Endodermal cell (in vitro differentiated cells): ENCODE data around the gene IQCK. TPM values are rescaled to one million over a fixed set of nuclear protein-coding genes. Genes with fewer than 3 reads are reported as not detected.

Source experiments
- DNase-seq: peaks from one replicate; pipeline ENCODE4 v3.0.0-alpha.2; 2017
- H3K27ac ChIP-seq: 2 replicates; pipeline ENCODE4 v1.5.1; 2013; ENCODE audit warnings: mild to moderate bottlenecking, low read depth, low read length, moderate library complexity
- H3K27me3 ChIP-seq: 2 replicates; pipeline ENCODE4 v1.6.1; 2013; ENCODE audit warnings: mild to moderate bottlenecking, low read length, moderate library complexity; ENCODE audit not compliant: insufficient read depth, control insufficient read depth, poor library complexity, severe bottlenecking
- H3K36me3 ChIP-seq: 2 replicates; pipeline ENCODE4 v1.7.0; 2013; ENCODE audit warnings: mild to moderate bottlenecking, low read length, moderate library complexity; ENCODE audit not compliant: control insufficient read depth, insufficient read depth
- H3K4me1 ChIP-seq: one replicate; pipeline ENCODE4 v1.7.0; 2013; ENCODE audit warnings: low read length; ENCODE audit not compliant: control insufficient read depth, insufficient read depth
- H3K4me3 ChIP-seq: 2 replicates; pipeline ENCODE4 v1.5.1; 2013; ENCODE audit warnings: mild to moderate bottlenecking, low read length, moderate library complexity
- H3K9ac ChIP-seq: 2 replicates; pipeline ENCODE4 v1.6.1; 2013; ENCODE audit warnings: mild to moderate bottlenecking, low read length, moderate library complexity; ENCODE audit not compliant: poor library complexity, severe bottlenecking; ENCODE audit errors: extremely low read depth
- H3K9me3 ChIP-seq: 2 replicates; pipeline ENCODE4 v1.6.1; 2013; ENCODE audit warnings: mild to moderate bottlenecking, low read length, moderate library complexity; ENCODE audit not compliant: control insufficient read depth
- H3K27ac Mint-ChIP-seq: 2 replicates; pipeline ENCODE4 v1.8.0; 2020; ENCODE audit warnings: mixed read lengths
- H3K27me3 Mint-ChIP-seq: 2 replicates; pipeline ENCODE4 v1.8.0; 2021; ENCODE audit warnings: mild to moderate bottlenecking, mixed read lengths; ENCODE audit not compliant: insufficient read depth
- H3K36me3 Mint-ChIP-seq: 2 replicates; pipeline ENCODE4 v1.8.0; 2020; ENCODE audit warnings: low read depth, mixed read lengths
- H3K4me1 Mint-ChIP-seq: 2 replicates; pipeline ENCODE4 v1.8.0; 2020; ENCODE audit warnings: mixed read lengths
- H3K4me3 Mint-ChIP-seq: 2 replicates; pipeline ENCODE4 v1.8.0; 2020; ENCODE audit warnings: mild to moderate bottlenecking, moderate library complexity, mixed read lengths
- H3K9me3 Mint-ChIP-seq: 2 replicates; pipeline ENCODE4 v1.8.0; 2020; ENCODE audit warnings: mild to moderate bottlenecking, mixed read lengths
- WGBS, 2 experiments: methylation state at CpG; one replicate each; pipeline versions ENCODE4 v1.1.5 to v1.1.7; 2013; ENCODE audit warnings: missing lambda C conversion rate in 2 of 2, mixed read lengths in 1 of 2; ENCODE audit not compliant: insufficient coverage in 1 of 2, insufficient read length in 1 of 2; 5-methylcytosine and 5-hydroxymethylcytosine counted together
- long read RNA-seq, 4 experiments: library from polyadenylated mRNA in 2 of 4; library from RNA in 1 of 4; library from capped mRNA in 1 of 4; stranded (forward) in 3 of 4; unstranded in 1 of 4; transcript quantifications; one replicate each; pipeline ENCODE4 v2.0.0, GENCODE V29; 2020 to 2021; ENCODE audit warnings: inconsistent platforms in 1 of 4
- polyA plus RNA-seq, 2 experiments: library from polyadenylated mRNA; stranded (reverse); fragments of 50-300 nt; gene quantifications; one replicate each; pipeline ENCODE4 v1.2.3, GENCODE V29; 2013
- total RNA-seq, 2 donors: library from RNA; stranded (reverse); fragmentation: NEBNext Ultra II Directional in 1 of 2; extraction: Animal tissue kit (Norgen Biotek cat#: 25700) in 1 of 2; gene quantifications; 2 replicates in 1 of 2; 3 replicates in 1 of 2; pipeline ENCODE4 v1.2.1, GENCODE V29; 2021
- TF ChIP-seq, protein P1 (sequence below): fragments of 200-600 bp; sonication (generic); conservative IDR thresholded peaks from 2 replicates; pipeline ENCODE4 v1.5.0; 2021; ENCODE audit warnings: antibody characterized with exemption, mild to moderate bottlenecking

IQCK gene, protein sequence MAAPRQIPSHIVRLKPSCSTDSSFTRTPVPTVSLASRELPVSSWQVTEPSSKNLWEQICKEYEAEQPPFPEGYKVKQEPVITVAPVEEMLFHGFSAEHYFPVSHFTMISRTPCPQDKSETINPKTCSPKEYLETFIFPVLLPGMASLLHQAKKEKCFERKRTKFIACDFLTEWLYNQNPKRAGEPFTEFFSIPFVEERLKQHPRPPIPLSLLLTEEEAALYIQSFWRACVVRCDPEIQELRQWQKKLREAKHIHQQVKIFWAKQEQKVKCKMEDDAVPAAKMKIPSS
- 10 to 100 TPM; 21.1 to 30.1 TPM for total RNA-seq
- polyA plus RNA-seq (2013, experiment 1 of 2) = 21.5 TPM
- 19.6 TPM for polyA plus RNA-seq (2013, experiment 2 of 2)
- long read RNA-seq, experiment 1, partial matches to known transcripts = 8 of 18 reads
- long read RNA-seq, experiment 1, other reads (novel, unspliced or antisense) = 9 of 18 reads
- long read RNA-seq, experiment 2, partial matches to known transcripts = 21 of 41 reads
- long read RNA-seq, experiment 2, other reads (novel, unspliced or antisense) = 17 of 41 reads
- long read RNA-seq, experiment 3, partial matches to known transcripts = 37 of 58 reads
- long read RNA-seq, experiment 3, other reads (novel, unspliced or antisense) = 17 of 58 reads
- long read RNA-seq, experiment 4, transcript IQCK-209 (3 exons, 473 nt) = major isoform, 10 of 74 reads
- long read RNA-seq, experiment 4, partial matches to known transcripts = 41 of 74 reads
- long read RNA-seq, experiment 4, other reads (novel, unspliced or antisense) = 21 of 74 reads

DNA sequence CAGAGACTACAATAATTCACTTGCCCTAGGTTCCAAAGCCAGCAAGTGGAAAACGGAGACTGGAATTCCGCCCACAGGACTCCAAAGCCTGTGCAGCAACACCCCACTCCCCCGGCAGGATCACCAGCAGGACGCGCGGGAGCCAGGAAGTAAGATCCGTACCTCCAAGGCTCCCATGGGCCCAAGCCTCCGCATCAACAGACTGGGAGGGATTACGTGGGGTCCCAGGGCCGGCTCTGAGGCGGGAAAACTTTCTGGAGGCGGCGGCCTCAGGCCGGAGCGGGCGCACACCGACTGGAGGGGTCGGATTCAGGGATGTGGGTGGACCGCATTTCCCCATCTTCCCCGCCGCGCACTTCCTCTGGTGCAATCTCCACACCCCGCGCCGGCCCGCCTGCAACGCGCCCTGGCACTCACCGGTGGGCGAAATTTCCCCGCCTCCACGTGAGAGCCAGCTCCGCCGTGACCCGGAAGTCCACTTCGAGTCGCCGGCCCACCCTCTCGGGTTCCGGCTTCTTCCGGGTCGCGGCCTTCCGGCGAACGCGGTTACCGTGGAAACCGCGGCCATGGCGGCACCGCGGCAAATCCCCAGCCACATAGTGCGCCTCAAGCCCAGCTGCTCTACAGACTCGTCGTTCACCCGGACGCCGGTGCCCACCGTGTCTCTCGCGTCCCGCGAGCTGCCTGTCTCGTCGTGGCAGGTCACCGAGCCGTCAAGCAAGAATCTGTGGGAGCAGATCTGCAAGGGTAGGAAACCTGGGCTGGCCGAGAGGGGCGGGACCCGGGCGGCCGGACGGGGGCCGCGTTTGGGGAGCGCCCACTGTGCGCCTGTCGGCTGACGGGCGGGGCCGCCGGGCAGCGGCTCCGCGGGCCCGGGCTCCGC lies at the start of gene IQCK, which contains the start of gene KNOP1:
Gene IQCK, plus strand, starts transcription at position 531 of the 883 bp plus-strand sequence. Its CDS starts 36 bp downstream, at position 567.
Gene KNOP1, minus strand, starts transcription at position 487 of the 883 bp plus-strand sequence. CDS start 3,192 bp downstream, outside the sequence.
- 0 to 1% methylated on average over 54 to 88 of the region's 88 CpGs for WGBS, 2 experiments
- peak within 1 kb of the TSS; percentile 96 for H3K4me3 Mint-ChIP-seq

DNA sequence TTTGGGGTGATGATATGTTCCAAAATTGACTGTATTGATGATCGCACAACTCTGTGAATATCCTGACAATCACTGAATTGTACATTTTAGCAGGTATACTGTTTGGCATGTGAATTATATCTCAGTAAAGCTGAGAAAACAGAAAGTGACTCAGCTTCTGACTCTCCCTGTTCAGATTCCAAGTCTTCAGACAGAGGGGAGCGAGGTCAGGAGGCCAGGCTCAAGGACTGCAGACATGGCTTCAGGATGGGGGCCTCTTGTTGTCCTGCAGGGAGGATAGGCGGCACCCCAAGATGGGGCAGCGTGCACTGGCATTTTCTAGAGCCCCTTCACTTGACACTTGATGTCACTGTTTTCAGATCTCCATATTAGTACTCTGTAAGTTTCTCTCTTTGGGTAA lies 45.7 kb upstream of the IQCK start:
- H3K9me3 ChIP-seq = no peaks in the 10 kb centered on the region
- no peak for DNase-seq
- TF ChIP-seq, protein P1, sequence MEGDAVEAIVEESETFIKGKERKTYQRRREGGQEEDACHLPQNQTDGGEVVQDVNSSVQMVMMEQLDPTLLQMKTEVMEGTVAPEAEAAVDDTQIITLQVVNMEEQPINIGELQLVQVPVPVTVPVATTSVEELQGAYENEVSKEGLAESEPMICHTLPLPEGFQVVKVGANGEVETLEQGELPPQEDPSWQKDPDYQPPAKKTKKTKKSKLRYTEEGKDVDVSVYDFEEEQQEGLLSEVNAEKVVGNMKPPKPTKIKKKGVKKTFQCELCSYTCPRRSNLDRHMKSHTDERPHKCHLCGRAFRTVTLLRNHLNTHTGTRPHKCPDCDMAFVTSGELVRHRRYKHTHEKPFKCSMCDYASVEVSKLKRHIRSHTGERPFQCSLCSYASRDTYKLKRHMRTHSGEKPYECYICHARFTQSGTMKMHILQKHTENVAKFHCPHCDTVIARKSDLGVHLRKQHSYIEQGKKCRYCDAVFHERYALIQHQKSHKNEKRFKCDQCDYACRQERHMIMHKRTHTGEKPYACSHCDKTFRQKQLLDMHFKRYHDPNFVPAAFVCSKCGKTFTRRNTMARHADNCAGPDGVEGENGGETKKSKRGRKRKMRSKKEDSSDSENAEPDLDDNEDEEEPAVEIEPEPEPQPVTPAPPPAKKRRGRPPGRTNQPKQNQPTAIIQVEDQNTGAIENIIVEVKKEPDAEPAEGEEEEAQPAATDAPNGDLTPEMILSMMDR = no peak
- H3K36me3 ChIP-seq = peaks cover 28% of the 10 kb centered on the region
- no peaks in the 10 kb centered on the region for H3K4me1 ChIP-seq
- Mint-ChIP-seq H3K9me3 (no peaks in the 10 kb centered on the region), H3K36me3 (peaks cover 54% of the 10 kb centered on the region), H3K4me1 (no peaks in the 10 kb centered on the region), H3K27me3 (no peaks in the 10 kb centered on the region), H3K4me3 (no peak overlapping the region), H3K27ac (no peak overlapping the region)
- 92 to 94% methylated on average over 3 to 4 of the region's 4 CpGs for WGBS, 2 experiments
- H3K9ac ChIP-seq = no peak overlapping the region
- H3K4me3 ChIP-seq = no peak overlapping the region
- H3K27me3 ChIP-seq = no peaks in the 10 kb centered on the region
- H3K27ac ChIP-seq = no peak overlapping the region

More for the DNA sequence above, at the start of gene IQCK, which contains the start of gene KNOP1:
- Mint-ChIP-seq H3K27me3 (no peaks in the 10 kb centered on the region), H3K4me1 (peaks cover 39% of the 10 kb centered on the region), H3K27ac (peak within 1 kb of the TSS; percentile 97), H3K36me3 (peaks cover 23% of the 10 kb centered on the region), H3K9me3 (no peaks in the 10 kb centered on the region)
- DNase-seq = peak; percentile 95
- Histone ChIP-seq H3K36me3 (peaks cover 27% of the 10 kb centered on the region), H3K4me1 (peaks cover 3% of the 10 kb centered on the region), H3K27me3 (no peaks in the 10 kb centered on the region), H3K27ac (peak within 1 kb of the TSS; percentile 91), H3K9me3 (no peaks in the 10 kb centered on the region), H3K4me3 (peak within 1 kb of the TSS; percentile 99), H3K9ac (peak within 1 kb of the TSS; percentile 96)
- TF ChIP-seq, protein P1 = no peak

DNA sequence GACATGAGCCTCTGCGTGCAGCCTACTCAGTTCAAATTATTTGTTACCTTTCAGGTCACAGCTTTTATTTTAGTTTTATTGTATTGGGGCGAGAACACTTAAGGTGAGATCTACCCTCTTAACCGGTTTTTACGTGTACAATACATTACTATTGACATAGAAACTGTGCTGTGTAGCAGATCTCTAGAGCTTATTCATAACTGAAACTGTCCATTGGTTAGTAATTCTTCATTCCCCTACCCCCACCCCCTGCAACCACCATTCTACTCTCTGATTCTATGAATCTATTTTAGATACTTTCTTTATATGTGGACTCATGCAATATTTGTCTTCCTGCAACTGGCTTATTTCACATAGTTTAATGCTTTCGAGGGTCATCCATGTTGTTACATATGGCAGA lies 43.6 kb upstream of the IQCK start:
- H3K4me3 Mint-ChIP-seq = no peak overlapping the region
- no peak for DNase-seq
- Histone ChIP-seq H3K9me3 (no peaks in the 10 kb centered on the region), H3K27ac (no peak overlapping the region), H3K9ac (no peak overlapping the region), H3K36me3 (peaks cover 20% of the 10 kb centered on the region), H3K4me1 (no peaks in the 10 kb centered on the region), H3K27me3 (no peaks in the 10 kb centered on the region), H3K4me3 (no peak overlapping the region)
- no peaks in the 10 kb centered on the region for H3K27me3 Mint-ChIP-seq
- H3K4me1 Mint-ChIP-seq = no peaks in the 10 kb centered on the region
- WGBS, 2 experiments = 100% methylated on average over 1 to 5 of the region's 5 CpGs
- no peaks in the 10 kb centered on the region for H3K9me3 Mint-ChIP-seq
- TF ChIP-seq, protein P1 = no peak
- no peak overlapping the region for H3K27ac Mint-ChIP-seq
- H3K36me3 Mint-ChIP-seq = peaks cover 41% of the 10 kb centered on the region
